ENCODE results near the gene GATM. TPM values are rescaled to one million over a fixed set of nuclear protein-coding genes. Genes with fewer than 3 reads are reported as not detected.
"Not testable (repeated sequence)": the region's sequence is repeated elsewhere in the genome, so short reads cannot be mapped to it uniquely, and the experiment has no call there.

Gene GATM
- total RNA-seq, 3 donors from 2014 or later (not counting 1 experiment from before 2014, with no cell fraction given), result 1.3 to 2.1 (median 2.0) TPM

GRCh38 chr15:45319472-45320214 lies 58.7 kb downstream of the GATM start:
- Histone ChIP-seq H3K4me1 (ENCODE audit: control insufficient read depth, insufficient read depth, low read length) (no peaks in the 10 kb centered on the region), H3K36me3 (ENCODE audit: control insufficient read depth, insufficient read depth, low read length) (no peaks in the 10 kb centered on the region), H3K27me3 (ENCODE audit: control insufficient read depth, insufficient read depth, low read length) (no peaks in the 10 kb centered on the region), H3K4me3 (ENCODE audit: low read length) (no peak overlapping the region), H3K9me3 (ENCODE audit: control insufficient read depth, insufficient read depth, low read length) (no peaks in the 10 kb centered on the region), H3K27ac (ENCODE audit: low read length) (no peak overlapping the region)
- ATAC-seq (no peak), DNase-seq (no peak)
- Mint-ChIP-seq H3K27me3 (ENCODE audit: low read depth in 2 of 2) (peaks cover 8 to 36% of the 10 kb centered on the region in 2 donors), H3K4me1 (peaks cover 0 to 5% of the 10 kb centered on the region in 2 donors), H3K9me3 (no peaks in the 10 kb centered on the region), H3K27ac (no peak overlapping the region), H3K4me3 (no peak overlapping the region), H3K36me3 (no peaks in the 10 kb centered on the region)
- intact Hi-C loops (cut with micrococcal nuclease), result no loop called here
- WGBS (ENCODE audit: insufficient coverage), result 95% methylated on average over 4 of the region's 7 CpGs
- TF ChIP-seq CTCF (IDR thresholded peaks at IDR 0.05), result no peak

- Histone ChIP-seq H3K36me3 (ENCODE audit: control insufficient read depth, insufficient read depth, low read length) (no peaks in the 10 kb centered on the region), H3K4me3 (ENCODE audit: low read length) (no peak overlapping the region), H3K27ac (ENCODE audit: low read length) (no peak overlapping the region), H3K27me3 (ENCODE audit: control insufficient read depth, insufficient read depth, low read length) (no peaks in the 10 kb centered on the region), H3K4me1 (ENCODE audit: control insufficient read depth, insufficient read depth, low read length) (no peaks in the 10 kb centered on the region), H3K9me3 (ENCODE audit: control insufficient read depth, insufficient read depth, low read length) (no peaks in the 10 kb centered on the region)
- no peak overlapping the region for H3K4me3 Mint-ChIP-seq
- WGBS (ENCODE audit: insufficient coverage), result 84% methylated on average over 13 of the region's 13 CpGs
- intact Hi-C loops (cut with micrococcal nuclease), result no loop called here
- ATAC-seq, result peak in 1 of 3 donors; percentile 52
- H3K27ac Mint-ChIP-seq, result no peak overlapping the region
- H3K9me3 Mint-ChIP-seq, result no peaks in the 10 kb centered on the region
- H3K36me3 Mint-ChIP-seq, result no peaks in the 10 kb centered on the region
- H3K27me3 Mint-ChIP-seq (ENCODE audit: low read depth in 2 of 2), result peaks cover 10 to 19% of the 10 kb centered on the region in 2 donors
- DNase-seq, result peak in 1 of 2 donors; percentile 4
- TF ChIP-seq CTCF (IDR thresholded peaks at IDR 0.05), result no peak
- peaks cover 0 to 5% of the 10 kb centered on the region in 2 donors for H3K4me1 Mint-ChIP-seq
Measured at GRCh38 chr15:45314960-45315359, 63.4 kb downstream of the GATM start.

- H3K9me3 ChIP-seq (ENCODE audit: control insufficient read depth, insufficient read depth, low read length); H3K4me1 Mint-ChIP-seq; H3K4me3 Mint-ChIP-seq; ATAC-seq; H3K36me3 Mint-ChIP-seq; H3K4me3 ChIP-seq (ENCODE audit: low read length); H3K27ac ChIP-seq (ENCODE audit: low read length); H3K27me3 ChIP-seq (ENCODE audit: control insufficient read depth, insufficient read depth, low read length); H3K36me3 ChIP-seq (ENCODE audit: control insufficient read depth, insufficient read depth, low read length); H3K9me3 Mint-ChIP-seq; intact Hi-C loops (cut with micrococcal nuclease); H3K27ac Mint-ChIP-seq; H3K4me1 ChIP-seq (ENCODE audit: control insufficient read depth, insufficient read depth, low read length); DNase-seq: not testable (repeated sequence)
- H3K27me3 Mint-ChIP-seq (ENCODE audit: low read depth in 2 of 2), result peaks cover 12 to 19% of the 10 kb centered on the region in 2 donors
- 90% methylated on average over 31 of the region's 31 CpGs for WGBS (ENCODE audit: insufficient coverage)
Measured at GRCh38 chr15:45314117-45314516, 64.2 kb downstream of the GATM start.

Other genes with a start within 250 kb of the GATM start
- gene DUOXA1, start 248.7 kb downstream of the GATM start, total RNA-seq, result under 1 TPM in 2 of 3 donors, not detected in 1; 0.39 to 0.40 TPM
- under 1 TPM in 1 of 3 donors, not detected in 2; 0.20 TPM for gene DUOX1, start 248.6 kb downstream of the GATM start, total RNA-seq
- gene SHF, start 190.6 kb downstream of the GATM start, total RNA-seq, result 1 to 10 TPM in 2 of 3 donors, under 1 TPM in 1; 0.94 to 2.4 (median 1.7) TPM
- gene SLC28A2, start 126.3 kb downstream of the GATM start, total RNA-seq, result not detected
- 10 to 100 TPM in 1 of 3 donors, 1 to 10 TPM in 2; 9.2 to 11.5 (median 9.5) TPM for gene SLC30A4, start 144.2 kb upstream of the GATM start, total RNA-seq
- 10 to 100 TPM; 63.4 to 81.3 (median 65.6) TPM for gene BLOC1S6, start 208.8 kb upstream of the GATM start, total RNA-seq

All from natural killer cell (primary cell).